Measurements from ENCODE around the gene GTF2A2. TPM values are rescaled to one million over a fixed set of nuclear protein-coding genes. Genes with fewer than 3 reads are reported as not detected.
A peak's percentile ranks its signal among the peaks of the same experiment; 100 is the strongest.

GTF2A2 gene
- total and polyA plus RNA-seq, 8 donors: 1.2 to 82.9 (median 26.5) TPM

- peaks cover 0 to under 1% (median 0%) of the 10 kb centered on the region in 4 donors for H3K9me3 ChIP-seq
- H3K27me3 ChIP-seq: no peaks in the 10 kb centered on the region
- H3K36me3 ChIP-seq: peaks cover 0 to 48% (median 46%) of the 10 kb centered on the region in 4 donors
- DNase-seq: no peak
- 31 to 48% (median 37%) methylated on average over 23 of the region's 23 CpGs for WGBS, 5 donors
- H3K4me3 ChIP-seq: peak overlapping the region; percentile 64 to 98 (median 90)
- TF ChIP-seq EP300 (IDR thresholded peaks at IDR 0.05) (no peak), POLR2AphosphoS5 (IDR thresholded peaks at IDR 0.05) (no peak), POLR2A (IDR thresholded peaks at IDR 0.05) (no peak), CTCF (IDR thresholded peaks at IDR 0.05) (no peak)
- intact Hi-C loops (cut with DNase I; ENCODE audit: low total_unique reads): no loop called here
- H3K4me1 ChIP-seq: peaks cover 16 to 33% (median 22%) of the 10 kb centered on the region in 4 donors
- peak overlapping the region; percentile 81 to 93 (median 87) for H3K27ac ChIP-seq
Observed at GRCh38 chr15:59657635-59658125, 365 bp upstream of the GTF2A2 start.

- WGBS, 5 donors: 79 to 100% (median 95%) methylated on average over 1 of the region's 1 CpG
- intact Hi-C loops (cut with DNase I; ENCODE audit: low total_unique reads): no loop called here
- Histone ChIP-seq H3K9me3 (peaks cover 0 to 6% (median 0%) of the 10 kb centered on the region in 4 donors), H3K27me3 (no peaks in the 10 kb centered on the region), H3K27ac (no peak overlapping the region), H3K4me3 (no peak overlapping the region), H3K4me1 (peaks cover 16 to 47% (median 22%) of the 10 kb centered on the region in 4 donors), H3K36me3 (peaks cover 12 to 53% (median 49%) of the 10 kb centered on the region in 4 donors)
- TF ChIP-seq POLR2A (IDR thresholded peaks at IDR 0.05) (no peak), POLR2AphosphoS5 (IDR thresholded peaks at IDR 0.05) (no peak), CTCF (IDR thresholded peaks at IDR 0.05) (no peak), EP300 (IDR thresholded peaks at IDR 0.05) (no peak)
- DNase-seq: no peak
Observed at GRCh38 chr15:59654046-59654445, 3.3 kb downstream of the GTF2A2 start.

- Histone ChIP-seq H3K4me1 (peaks cover 0 to 18% (median 2%) of the 10 kb centered on the region in 4 donors), H3K4me3 (no peak overlapping the region), H3K9me3 (peaks cover 0 to 6% (median 0%) of the 10 kb centered on the region in 4 donors), H3K27ac (no peak overlapping the region), H3K36me3 (peaks cover 12 to 92% (median 86%) of the 10 kb centered on the region in 4 donors), H3K27me3 (no peaks in the 10 kb centered on the region)
- intact Hi-C loops (cut with DNase I; ENCODE audit: low total_unique reads): no loop called here
- DNase-seq: no peak
- TF ChIP-seq CTCF (IDR thresholded peaks at IDR 0.05): no peak
- no peak for TF ChIP-seq EP300 (IDR thresholded peaks at IDR 0.05)
- TF ChIP-seq POLR2A (IDR thresholded peaks at IDR 0.05): no peak
- no peak for TF ChIP-seq POLR2AphosphoS5 (IDR thresholded peaks at IDR 0.05)
Observed at GRCh38 chr15:59649603-59650002, 7.7 kb downstream of the GTF2A2 start.

- intact Hi-C loops (cut with DNase I; ENCODE audit: low total_unique reads): no loop called here
- 50 to 82% (median 75%) methylated on average over 1 of the region's 1 CpG for WGBS, 5 donors
- no peaks in the 10 kb centered on the region for H3K9me3 ChIP-seq
- H3K4me3 ChIP-seq: no peak overlapping the region
- peaks cover 11 to 86% (median 83%) of the 10 kb centered on the region in 4 donors for H3K36me3 ChIP-seq
- no peaks in the 10 kb centered on the region for H3K27me3 ChIP-seq
- no peak for TF ChIP-seq POLR2A (IDR thresholded peaks at IDR 0.05)
- no peak for TF ChIP-seq EP300 (IDR thresholded peaks at IDR 0.05)
- TF ChIP-seq POLR2AphosphoS5 (IDR thresholded peaks at IDR 0.05): no peak
- no peak for TF ChIP-seq CTCF (IDR thresholded peaks at IDR 0.05)
- H3K4me1 ChIP-seq: peaks cover 0 to 14% (median 0%) of the 10 kb centered on the region in 4 donors
- H3K27ac ChIP-seq: no peak overlapping the region
- DNase-seq: no peak
Observed at GRCh38 chr15:59647085-59647484, 10.2 kb downstream of the GTF2A2 start.

Measured in stomach (tissue), 9 donors.